BLaER1 treated with 17β-estradiol and CSF1 and Interleukin-3, amounts not matched to agents 10 nM and 100 nM (cell line): ENCODE data around the gene CHTF18.
"Not testable (repeated sequence)": the region's sequence is repeated elsewhere in the genome, so short reads cannot be mapped to it uniquely, and the experiment has no call there.

Source experiments
- H3K27ac ChIP-seq, 11 experiments: shearing (Covaris generic); formaldehyde crosslinking; 2 replicates each; pipeline ENCODE4 v1.8.1; 2022
- H3K27me3 ChIP-seq, 11 experiments: shearing (Covaris generic); formaldehyde crosslinking; 2 replicates each; pipeline ENCODE4 v1.8.1; 2022
- H3K36me3 ChIP-seq, 11 experiments: shearing (Covaris generic); formaldehyde crosslinking; 2 replicates each; pipeline ENCODE4 v1.8.1; 2022
- H3K4me1 ChIP-seq, 10 experiments: shearing (Covaris generic); formaldehyde crosslinking; 2 replicates each; pipeline ENCODE4 v1.8.1; 2022
- H3K4me2 ChIP-seq, 11 experiments: shearing (Covaris generic); formaldehyde crosslinking; 2 replicates each; pipeline ENCODE4 v1.8.1; 2022
- H3K4me3 ChIP-seq, 10 experiments: shearing (Covaris generic); formaldehyde crosslinking; 2 replicates each; pipeline ENCODE4 v1.8.1; 2022
- H3K9ac ChIP-seq, 11 experiments: shearing (Covaris generic); formaldehyde crosslinking; 2 replicates each; pipeline ENCODE4 v1.8.1; 2022
- H3K9me3 ChIP-seq, 11 experiments: shearing (Covaris generic); formaldehyde crosslinking; replicated peaks in 1 of 11; 2 replicates each; pipeline ENCODE4 v1.8.1; 2022
- H4K20me1 ChIP-seq, 11 experiments: shearing (Covaris generic); formaldehyde crosslinking; 2 replicates each; pipeline ENCODE4 v1.8.1; 2022
- Cebpa-rat ChIP-seq, 11 experiments: shearing (Covaris generic); IDR thresholded peaks; 2 replicates each; pipeline ENCODE4 v1.8.1; 2022

Gene CHTF18

DNA sequence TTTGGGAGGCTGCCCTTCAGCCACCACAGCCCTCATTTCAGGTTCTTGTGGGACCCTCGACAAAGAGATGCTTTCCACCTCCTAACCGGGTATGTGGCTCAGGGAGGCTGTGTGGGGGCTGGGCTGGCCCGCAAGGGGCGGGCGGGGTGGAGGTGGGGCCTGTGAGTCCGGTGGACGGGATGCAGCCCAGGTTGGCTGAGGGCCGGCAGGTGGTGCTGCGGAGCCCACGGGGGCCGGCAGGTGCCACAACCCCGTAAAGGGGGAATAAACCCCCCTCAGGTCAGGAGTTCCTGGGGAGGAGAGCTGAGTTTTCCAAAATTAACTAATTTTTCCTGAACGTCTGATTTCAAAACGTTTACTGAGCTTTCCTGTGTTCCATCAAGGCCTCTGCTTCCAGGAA lies 42.7 kb upstream of the CHTF18 start:
- Histone ChIP-seq H3K9ac (no peak overlapping the region), H3K27ac (no peak overlapping the region), H3K4me1 (peaks cover 0 to 15% (median 7%) of the 10 kb centered on the region in 10 experiments; a peak in 16 of 20 replicates), H3K36me3 (no peaks in the 10 kb centered on the region), H4K20me1 (no peaks in the 10 kb centered on the region), H3K9me3 (no peaks in the 10 kb centered on the region), H3K4me3 (no peak overlapping the region), H3K27me3 (no peaks in the 10 kb centered on the region), H3K4me2 (no peak overlapping the region)
- no peak for TF ChIP-seq Cebpa-rat (IDR thresholded peaks at IDR 0.05)

DNA sequence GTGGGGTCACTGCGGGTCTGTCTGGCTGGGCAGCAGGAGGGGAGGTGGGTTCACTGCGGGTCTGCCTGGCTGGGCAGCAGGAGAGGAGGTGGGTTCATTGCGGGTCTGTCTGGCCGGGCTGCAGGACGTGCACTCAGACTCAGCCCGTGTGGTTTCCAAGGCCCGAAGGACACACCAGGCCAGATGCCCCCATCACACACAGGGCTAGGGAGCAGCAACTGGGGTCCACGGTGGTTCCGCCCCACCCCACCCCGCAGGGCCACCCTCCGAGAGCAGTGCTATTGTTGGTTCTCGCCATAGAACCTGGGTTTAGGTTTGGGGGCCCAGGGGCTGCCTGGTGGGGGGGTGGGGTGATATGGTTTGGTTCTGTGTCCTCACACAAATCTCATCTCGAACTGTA lies 41.8 kb upstream of the CHTF18 start:
- Histone ChIP-seq H3K9me3 (no peaks in the 10 kb centered on the region), H3K27me3 (no peaks in the 10 kb centered on the region), H3K36me3 (no peaks in the 10 kb centered on the region), H4K20me1 (no peaks in the 10 kb centered on the region), H3K27ac (no peak overlapping the region), H3K9ac (no peak overlapping the region), H3K4me2 (no peak overlapping the region), H3K4me1 (peaks cover 0 to 10% (median 2%) of the 10 kb centered on the region in 10 experiments; a peak in 9 of 20 replicates), H3K4me3 (no peak overlapping the region)
- no peak for TF ChIP-seq Cebpa-rat (IDR thresholded peaks at IDR 0.05)

DNA sequence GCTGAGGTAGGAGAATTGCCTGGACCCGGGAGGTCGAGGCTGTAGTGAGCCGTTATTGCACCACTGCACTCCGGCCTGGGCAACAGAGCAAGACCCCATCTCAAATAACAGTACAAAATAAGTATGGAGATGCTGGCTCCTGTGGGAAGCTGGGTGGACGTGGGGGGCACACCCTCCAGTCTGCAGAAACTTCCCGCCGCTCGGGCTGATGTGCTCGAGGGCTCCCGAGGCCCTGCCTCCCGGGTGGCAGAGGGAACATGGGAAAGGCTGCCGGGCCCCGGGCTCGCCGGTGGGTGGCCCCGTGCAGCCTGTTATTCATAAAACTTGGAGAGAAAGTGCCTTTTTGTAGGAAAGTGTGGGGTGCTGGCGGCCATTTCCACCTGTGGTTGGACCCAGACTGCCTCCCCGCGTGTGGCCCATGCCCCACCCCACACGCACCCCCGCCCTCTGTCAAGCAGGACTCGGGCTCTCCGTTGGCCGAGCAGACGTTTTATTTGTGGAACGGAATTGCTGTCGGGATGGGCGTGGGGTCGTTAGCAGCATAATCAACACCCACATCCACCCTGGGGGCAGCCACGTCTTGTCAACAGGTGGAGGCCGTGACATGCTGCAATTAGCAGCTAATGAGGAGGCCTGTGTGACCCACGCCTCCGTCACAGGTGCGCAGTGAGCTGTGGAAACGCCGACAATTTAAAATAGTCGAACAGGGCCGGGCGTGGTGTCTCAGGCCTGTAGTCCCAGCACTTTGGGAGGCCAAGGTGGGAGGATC lies 40.3 kb upstream of the CHTF18 start:
- no peak for TF ChIP-seq Cebpa-rat (IDR thresholded peaks at IDR 0.05)
- Histone ChIP-seq H3K4me2 (no peak overlapping the region), H3K4me3 (no peak overlapping the region), H4K20me1 (no peaks in the 10 kb centered on the region), H3K9ac (no peak overlapping the region), H3K4me1 (peaks cover 0 to 15% (median 0%) of the 10 kb centered on the region in 10 experiments; a peak in 8 of 20 replicates), H3K27ac (no peak overlapping the region), H3K36me3 (no peaks in the 10 kb centered on the region), H3K9me3 (no peaks in the 10 kb centered on the region), H3K27me3 (no peaks in the 10 kb centered on the region)

DNA sequence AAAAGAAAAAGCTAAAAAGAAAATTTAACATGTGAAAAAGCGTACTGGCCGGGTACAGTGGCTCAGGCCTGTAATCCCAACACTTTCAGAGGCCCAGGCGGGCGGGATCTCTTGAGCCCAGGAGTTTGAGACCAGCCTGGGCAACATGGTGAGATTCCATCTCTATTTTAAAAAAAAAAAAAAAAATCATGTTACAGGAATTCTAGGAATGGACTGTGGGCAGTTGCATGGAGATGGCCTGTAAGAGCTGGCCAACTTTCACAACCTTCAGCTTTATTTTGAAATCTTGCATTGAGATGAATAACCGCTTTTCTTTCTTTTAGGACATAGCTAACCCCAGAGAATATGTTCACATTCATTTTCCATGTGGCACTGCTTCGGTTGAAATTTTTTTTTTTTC lies 39.4 kb upstream of the CHTF18 start:
- no peak for TF ChIP-seq Cebpa-rat (IDR thresholded peaks at IDR 0.05)
- Histone ChIP-seq H3K9ac (no peak overlapping the region), H3K4me1 (peaks cover 0 to 24% (median 3%) of the 10 kb centered on the region in 10 experiments; a peak in 10 of 20 replicates), H4K20me1 (no peaks in the 10 kb centered on the region), H3K36me3 (no peaks in the 10 kb centered on the region), H3K4me2 (no peak overlapping the region), H3K9me3 (no peaks in the 10 kb centered on the region), H3K27me3 (no peaks in the 10 kb centered on the region), H3K4me3 (no peak overlapping the region), H3K27ac (no peak overlapping the region)

DNA sequence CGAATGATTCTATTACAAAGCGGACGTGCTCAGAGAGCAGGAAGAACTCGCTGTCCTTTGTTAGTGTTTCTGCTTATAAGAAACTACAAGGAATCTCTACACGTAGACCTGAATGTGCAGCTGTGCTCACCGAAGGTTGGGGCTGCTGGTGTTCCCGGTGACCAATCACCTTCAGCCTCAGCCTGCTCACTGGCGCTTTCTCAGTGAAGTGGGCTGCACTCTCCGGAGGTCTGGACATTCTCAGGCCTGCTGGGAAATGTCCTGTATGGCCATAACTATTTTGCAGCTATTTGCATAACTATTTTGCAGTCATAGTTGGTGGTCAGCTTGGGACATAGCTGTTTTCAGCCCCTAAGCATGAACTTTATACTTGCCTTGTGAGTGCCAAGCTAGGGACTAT lies 37.9 kb upstream of the CHTF18 start:
- no peak for TF ChIP-seq Cebpa-rat (IDR thresholded peaks at IDR 0.05)
- Histone ChIP-seq H4K20me1 (no peaks in the 10 kb centered on the region), H3K4me3 (no peak overlapping the region), H3K27me3 (no peaks in the 10 kb centered on the region), H3K9ac (no peak overlapping the region), H3K9me3 (no peaks in the 10 kb centered on the region), H3K36me3 (no peaks in the 10 kb centered on the region), H3K27ac (no peak overlapping the region), H3K4me2 (no peak overlapping the region), H3K4me1 (peaks cover 6 to 39% (median 13%) of the 10 kb centered on the region in 10 experiments; a peak in 17 of 20 replicates)

- TF ChIP-seq Cebpa-rat (IDR thresholded peaks at IDR 0.05): no peak
- Histone ChIP-seq H3K9ac (no peak overlapping the region; a peak in 1 of 22 replicates), H3K4me3 (no peak overlapping the region), H3K36me3 (no peaks in the 10 kb centered on the region), H3K27me3 (no peaks in the 10 kb centered on the region), H3K27ac (no peak overlapping the region), H3K9me3 (peaks cover 0 to 3% (median 0%) of the 10 kb centered on the region in 11 experiments; a peak in 2 of 22 replicates), H3K4me2 (peak overlapping the region in 2 of 11 experiments; percentile 37 to 48; a peak in 3 of 22 replicates), H4K20me1 (no peaks in the 10 kb centered on the region), H3K4me1 (peaks cover 7 to 44% (median 14%) of the 10 kb centered on the region in 10 experiments; a peak in 18 of 20 replicates)
These were observed 37.0 kb upstream of the CHTF18 start for GRCh38 chr16:751152-752006.

GRCh38 chr16:752007-752312 lies 36.5 kb upstream of the CHTF18 start:
- Histone ChIP-seq H3K27ac (no peak overlapping the region; a peak in 1 of 22 replicates), H3K4me1 (peaks cover 12 to 50% (median 20%) of the 10 kb centered on the region in 10 experiments), H3K36me3 (no peaks in the 10 kb centered on the region), H3K4me3 (no peak overlapping the region), H3K4me2 (peak overlapping the region in 3 of 11 experiments; percentile 15 to 48 (median 37); a peak in 5 of 22 replicates), H3K9ac (peak overlapping the region in 1 of 11 experiments; percentile 15; a peak in 2 of 22 replicates), H3K27me3 (no peaks in the 10 kb centered on the region), H4K20me1 (no peaks in the 10 kb centered on the region), H3K9me3 (peaks cover 0 to 5% (median 0%) of the 10 kb centered on the region in 11 experiments; a peak in 2 of 22 replicates)
- TF ChIP-seq Cebpa-rat (IDR thresholded peaks at IDR 0.05): no peak

- Histone ChIP-seq H3K27ac (peak overlapping the region in 3 of 11 experiments; percentile 49 to 67 (median 58); a peak in 7 of 22 replicates), H3K4me1 (peaks cover 25 to 64% (median 33%) of the 10 kb centered on the region in 10 experiments), H3K9ac (peak overlapping the region in 2 of 11 experiments; percentile 32 to 35; a peak in 3 of 22 replicates), H3K4me2 (peak overlapping the region in 8 of 11 experiments; percentile 12 to 84 (median 80); a peak in 14 of 22 replicates)
- not testable (repeated sequence) for H3K4me3 ChIP-seq, H3K27me3 ChIP-seq, H3K9me3 ChIP-seq, H4K20me1 ChIP-seq, H3K36me3 ChIP-seq
These were observed 34.3 kb upstream of the CHTF18 start for GRCh38 chr16:754121-754607.

GRCh38 chr16:754656-755055 lies 33.8 kb upstream of the CHTF18 start:
- no peak overlapping the region; a peak in 1 of 20 replicates for H3K4me3 ChIP-seq
- peak overlapping the region in 10 of 11 experiments; percentile 12 to 84 (median 65); a peak in 17 of 22 replicates for H3K4me2 ChIP-seq
- peak overlapping the region in 2 of 11 experiments; percentile 32 to 35; a peak in 3 of 22 replicates for H3K9ac ChIP-seq
- H3K27ac ChIP-seq: peak overlapping the region in 3 of 11 experiments; percentile 49 to 67 (median 58); a peak in 6 of 22 replicates
- no peak for TF ChIP-seq Cebpa-rat (IDR thresholded peaks at IDR 0.05)
- peaks cover 0 to 5% (median 0%) of the 10 kb centered on the region in 11 experiments; a peak in 2 of 22 replicates for H3K9me3 ChIP-seq
- H4K20me1 ChIP-seq: no peaks in the 10 kb centered on the region
- no peaks in the 10 kb centered on the region for H3K27me3 ChIP-seq
- H3K4me1 ChIP-seq: peaks cover 25 to 64% (median 33%) of the 10 kb centered on the region in 10 experiments
- H3K36me3 ChIP-seq: no peaks in the 10 kb centered on the region
